GM23338 (cell line): ENCODE measurements around the gene GRIA1. TPM values are rescaled to one million over a fixed set of nuclear protein-coding genes. Genes with fewer than 3 reads are reported as not detected.

Experiments used
- ATAC-seq: fragments of 200-7000 bp; cut with Tn5 transposase; 3 replicates; pipeline ENCODE4 v1.9.1; 2020
- DNase-seq: peaks from one replicate; pipeline ENCODE4 v3.0.0-alpha.2; 2015; ENCODE audit warnings: low spot score
- H2AFZ ChIP-seq: fragments of 200-600 bp; sonication (generic); 2 replicates; pipeline ENCODE4 v1.8.0; 2016; ENCODE audit warnings: antibody characterized with exemption, mild to moderate bottlenecking, moderate library complexity
- H3F3A ChIP-seq: fragments of 200-600 bp; sonication (generic); replicated peaks from 2 replicates; pipeline ENCODE4 v1.8.0; 2017; ENCODE audit warnings: antibody characterized with exemption, mixed run types, low read depth
- H3K27ac ChIP-seq: fragments of 200-600 bp; sonication (generic); 2 replicates; pipeline ENCODE4 v1.6.1; 2016; ENCODE audit warnings: low read depth
- H3K27me3 ChIP-seq: fragments of 200-600 bp; sonication (generic); 2 replicates; pipeline ENCODE4 v1.8.0; 2016; ENCODE audit warnings: mild to moderate bottlenecking, mixed run types, moderate library complexity; ENCODE audit not compliant: insufficient read depth
- H3K36me3 ChIP-seq: fragments of 200-600 bp; sonication (generic); 2 replicates; pipeline ENCODE4 v1.8.0; 2016; ENCODE audit warnings: mild to moderate bottlenecking; ENCODE audit not compliant: insufficient read depth
- H3K4me1 ChIP-seq: fragments of 200-600 bp; sonication (generic); 2 replicates; pipeline ENCODE4 v1.8.0; 2016; ENCODE audit warnings: mild to moderate bottlenecking, moderate library complexity; ENCODE audit not compliant: insufficient read depth
- H3K4me2 ChIP-seq: fragments of 200-600 bp; sonication (generic); 2 replicates; pipeline ENCODE4 v1.7.1; 2017; ENCODE audit warnings: mixed run types
- H3K4me3 ChIP-seq: fragments of 200-600 bp; sonication (generic); 2 replicates; pipeline ENCODE4 v1.6.1; 2016; ENCODE audit warnings: mixed run types
- H3K79me2 ChIP-seq: fragments of 200-600 bp; sonication (generic); replicated peaks from 2 replicates; pipeline ENCODE4 v1.8.0; 2017; ENCODE audit warnings: mild to moderate bottlenecking; ENCODE audit not compliant: insufficient read depth
- H3K9me2 ChIP-seq: fragments of 200-600 bp; sonication (generic); 2 replicates; pipeline ENCODE4 v1.8.0; 2017; ENCODE audit not compliant: insufficient read depth
- H4K20me1 ChIP-seq: fragments of 200-600 bp; sonication (generic); replicated peaks from 2 replicates; pipeline ENCODE4 v1.8.0; 2017; ENCODE audit warnings: mild to moderate bottlenecking; ENCODE audit not compliant: insufficient read depth
- H3K27ac Mint-ChIP-seq: 2 replicates; pipeline ENCODE4 v1.8.0; 2020; ENCODE audit warnings: inconsistent platforms, mild to moderate bottlenecking, moderate library complexity, mixed read lengths
- H3K27me3 Mint-ChIP-seq: 3 replicates; pipeline ENCODE4 v1.8.0; 2022; ENCODE audit warnings: low read depth, mild to moderate bottlenecking, moderate library complexity, mixed read lengths, inconsistent platforms; ENCODE audit not compliant: insufficient read depth, poor library complexity
- H3K36me3 Mint-ChIP-seq: 3 replicates; pipeline ENCODE4 v1.8.0; 2021; ENCODE audit warnings: low read depth, mild to moderate bottlenecking, inconsistent platforms, moderate library complexity, mixed read lengths
- H3K4me1 Mint-ChIP-seq: 3 replicates; pipeline ENCODE4 v1.8.0; 2020; ENCODE audit warnings: mild to moderate bottlenecking, inconsistent platforms, mixed read lengths
- H3K4me3 Mint-ChIP-seq: 3 replicates; pipeline ENCODE4 v1.8.0; 2021; ENCODE audit warnings: moderate library complexity, mild to moderate bottlenecking, inconsistent platforms, mixed read lengths
- H3K9me3 Mint-ChIP-seq: 3 replicates; pipeline ENCODE4 v1.8.0; 2020; ENCODE audit warnings: moderate library complexity, mild to moderate bottlenecking, inconsistent platforms, mixed read lengths
- CREB1 ChIP-seq: fragments of 250-450 bp; sonication (Bioruptor Pico); IDR thresholded peaks from 2 replicates; pipeline ENCODE4 v1.5.0; 2020; ENCODE audit warnings: low read depth, mild to moderate bottlenecking, moderate library complexity
- EZH2 ChIP-seq: fragments of 200-600 bp; sonication (generic); IDR thresholded peaks from one replicate; pipeline ENCODE4 v1.8.0; 2017; ENCODE audit warnings: antibody characterized with exemption, mild to moderate bottlenecking, low read depth; ENCODE audit not compliant: unreplicated experiment
- JUNB ChIP-seq: IDR thresholded peaks from one replicate; pipeline ENCODE4 v1.6.1; 2016; ENCODE audit warnings: antibody characterized with exemption; ENCODE audit not compliant: unreplicated experiment
- NANOG ChIP-seq: IDR thresholded peaks from 2 replicates; pipeline ENCODE4 v1.6.1; 2016; ENCODE audit warnings: antibody characterized with exemption, borderline replicate concordance
- POLR2AphosphoS5 ChIP-seq: IDR thresholded peaks from 2 replicates; pipeline ENCODE4 v1.6.1; 2016; ENCODE audit warnings: antibody characterized with exemption, low read depth
- STAT1 ChIP-seq: IDR thresholded peaks from one replicate; pipeline ENCODE4 v1.6.1; 2016; ENCODE audit warnings: antibody characterized with exemption; ENCODE audit not compliant: unreplicated experiment
- ZNF114 ChIP-seq: fragments of 250-450 bp; sonication (Bioruptor Pico); IDR thresholded peaks from 2 replicates; pipeline ENCODE4 v1.5.0; 2020; ENCODE audit warnings: mild to moderate bottlenecking, moderate library complexity
- ZNF331 ChIP-seq: fragments of 250-450 bp; sonication (Bioruptor Pico); IDR thresholded peaks from 2 replicates; pipeline ENCODE4 v1.5.0; 2020; ENCODE audit warnings: low read depth, mild to moderate bottlenecking, moderate library complexity
- ZNF462 ChIP-seq: fragments of 250-450 bp; sonication (Bioruptor Pico); IDR thresholded peaks from 2 replicates; pipeline ENCODE4 v1.5.0; 2020; ENCODE audit warnings: mild to moderate bottlenecking, moderate library complexity
- polyA plus RNA-seq: library from polyadenylated mRNA; unstranded; fragments of >200 nt; fragmentation: Nextera tagmentation; extraction: Ambion mirVana; gene quantifications from 2 replicates; pipeline ENCODE4 v1.2.1, GENCODE V29; 2016
- total RNA-seq: library from RNA; depleted of rRNA; stranded (reverse); fragments of >200 nt; shearing (Covaris generic); gene quantifications from 2 replicates; pipeline ENCODE4 v1.2.3, GENCODE V29; 2014
- TF ChIP-seq, protein P1 (sequence below): IDR thresholded peaks from 2 replicates; pipeline ENCODE4 v1.6.1; 2016; ENCODE audit warnings: antibody characterized with exemption

Gene GRIA1
- total and polyA plus RNA-seq, 2 experiments from 2014 or later = 1.0 to 1.7 TPM

DNA sequence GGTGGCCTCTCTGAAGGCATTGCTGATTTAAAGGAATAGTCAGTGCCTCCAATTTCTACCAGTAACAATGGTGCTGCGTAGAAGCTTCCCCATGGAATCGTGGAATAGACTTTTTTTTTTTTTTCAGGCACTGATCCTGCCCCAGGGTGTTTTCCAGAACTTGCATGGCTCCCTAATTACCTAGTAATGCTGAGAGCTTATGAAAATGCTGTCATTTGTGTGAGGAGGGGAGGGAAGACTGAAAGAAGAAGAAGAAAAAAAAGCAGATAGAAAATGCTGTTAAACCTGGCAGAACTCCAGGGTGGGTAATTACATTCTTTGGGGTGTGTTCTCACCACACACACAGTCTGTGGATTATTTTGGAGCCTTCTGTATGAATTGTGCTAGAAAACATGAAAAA lies 4.8 kb upstream of the GRIA1 start (continued):
- no peak for TF ChIP-seq ZNF462
- no peak for TF ChIP-seq ZNF331
- TF ChIP-seq, protein P1, sequence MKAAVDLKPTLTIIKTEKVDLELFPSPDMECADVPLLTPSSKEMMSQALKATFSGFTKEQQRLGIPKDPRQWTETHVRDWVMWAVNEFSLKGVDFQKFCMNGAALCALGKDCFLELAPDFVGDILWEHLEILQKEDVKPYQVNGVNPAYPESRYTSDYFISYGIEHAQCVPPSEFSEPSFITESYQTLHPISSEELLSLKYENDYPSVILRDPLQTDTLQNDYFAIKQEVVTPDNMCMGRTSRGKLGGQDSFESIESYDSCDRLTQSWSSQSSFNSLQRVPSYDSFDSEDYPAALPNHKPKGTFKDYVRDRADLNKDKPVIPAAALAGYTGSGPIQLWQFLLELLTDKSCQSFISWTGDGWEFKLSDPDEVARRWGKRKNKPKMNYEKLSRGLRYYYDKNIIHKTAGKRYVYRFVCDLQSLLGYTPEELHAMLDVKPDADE = no peak
- no peak for TF ChIP-seq POLR2AphosphoS5
- TF ChIP-seq EZH2 = no peak
- TF ChIP-seq STAT1 = no peak
- no peak for TF ChIP-seq NANOG
- no peak for TF ChIP-seq JUNB
- TF ChIP-seq CREB1 (CRISPR knock-in tag) = no peak
- TF ChIP-seq ZNF114 (CRISPR knock-in tag) = no peak

DNA sequence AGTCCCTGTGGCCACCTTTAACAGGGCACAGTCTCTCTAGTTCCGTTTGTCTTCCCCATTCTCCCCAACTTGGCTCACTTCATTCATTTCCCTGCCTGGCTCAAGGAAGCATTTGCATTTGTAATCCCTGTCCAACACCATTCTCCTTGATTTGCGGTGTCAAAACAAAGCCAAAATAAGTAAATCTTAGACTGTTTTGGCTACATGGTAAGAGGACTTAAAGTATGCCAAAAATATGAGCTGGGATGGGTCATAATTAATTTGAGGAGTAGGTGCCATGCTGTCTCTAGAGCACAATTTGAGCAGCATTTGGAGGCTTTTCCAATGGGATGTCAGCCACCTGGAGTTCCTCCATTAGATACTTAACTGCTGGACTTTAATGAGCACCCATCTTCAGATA lies 3.7 kb upstream of the GRIA1 start:
- Histone ChIP-seq H3F3A (no peaks in the 10 kb centered on the region), H3K4me1 (peaks cover 16% of the 10 kb centered on the region), H3K27me3 (peaks cover 11% of the 10 kb centered on the region; the same call in 1 of the 2 replicates)
- TF ChIP-seq ZNF331 (no peak), ZNF462 (no peak), EZH2 (no peak), POLR2AphosphoS5 (no peak)

More for the DNA sequence above, 3.7 kb upstream of the GRIA1 start:
- H3K36me3 Mint-ChIP-seq = no peaks in the 10 kb centered on the region
- H3K4me2 ChIP-seq = no peak overlapping the region
- DNase-seq (no peak), ATAC-seq (no peak)
- H3K36me3 ChIP-seq = no peaks in the 10 kb centered on the region
- H3K27ac ChIP-seq = no peak overlapping the region
- H3K9me3 Mint-ChIP-seq = no peaks in the 10 kb centered on the region
- peaks cover 9% of the 10 kb centered on the region for H3K27me3 Mint-ChIP-seq
- H3K9me2 ChIP-seq = peaks cover 3% of the 10 kb centered on the region; the same call in 1 of the 2 replicates
- H4K20me1 ChIP-seq = no peaks in the 10 kb centered on the region
- H3K27ac Mint-ChIP-seq = no peak overlapping the region
- no peak overlapping the region for H2AFZ ChIP-seq
- H3K4me3 ChIP-seq = no peak overlapping the region
- no peak overlapping the region for H3K4me3 Mint-ChIP-seq
- H3K4me1 Mint-ChIP-seq = peaks cover 22% of the 10 kb centered on the region
- H3K79me2 ChIP-seq = no peaks in the 10 kb centered on the region; the same call in 1 of the 2 replicates
